SU-DHL-6 (cell line): ENCODE measurements around the gene MBLAC1.
A peak's percentile ranks its signal among the peaks of the same experiment; 100 is the strongest.

Source experiments
- H2AFZ ChIP-seq: fragments of 200-600 bp; sonication (generic); 2 replicates; pipeline ENCODE4 v1.6.1; 2014; ENCODE audit warnings: low read depth, mild to moderate bottlenecking, moderate library complexity, mixed read lengths, antibody characterized with exemption, low read length; ENCODE audit not compliant: severe bottlenecking
- H3F3A ChIP-seq: fragments of 200-600 bp; shearing (Covaris generic); 2 replicates; pipeline ENCODE4 v1.6.0; 2016; ENCODE audit warnings: antibody characterized with exemption, mild to moderate bottlenecking; ENCODE audit not compliant: insufficient read depth
- H3K27ac ChIP-seq: fragments of 200-600 bp; sonication (generic); 2 replicates; pipeline ENCODE4 v1.5.1; 2016; ENCODE audit warnings: low read depth, mild to moderate bottlenecking, low read length, moderate library complexity, mixed read lengths
- H3K27me3 ChIP-seq: fragments of 200-600 bp; sonication (generic), shearing (Covaris generic); 2 replicates; pipeline ENCODE4 v1.6.0; 2014; ENCODE audit warnings: mild to moderate bottlenecking, low read length
- H3K36me3 ChIP-seq: fragments of 200-600 bp; sonication (generic); 2 replicates; pipeline ENCODE4 v1.6.1; 2014; ENCODE audit warnings: mild to moderate bottlenecking, low read length, mixed read lengths
- H3K4me2 ChIP-seq: fragments of 300-600, 200-600 bp; shearing (Covaris generic), sonication (generic); 2 replicates; pipeline ENCODE4 v1.6.0; 2014; ENCODE audit warnings: low read length, low read depth, mild to moderate bottlenecking; ENCODE audit not compliant: poor library complexity, severe bottlenecking
- H3K4me3 ChIP-seq: fragments of 200-600 bp; sonication (generic); 2 replicates; pipeline ENCODE4 v1.5.1; 2014; ENCODE audit warnings: antibody characterized with exemption, low read length, mild to moderate bottlenecking, mixed read lengths; ENCODE audit not compliant: insufficient read depth, poor library complexity, severe bottlenecking
- H3K79me2 ChIP-seq: fragments of 200-600 bp; sonication (generic); 2 replicates; pipeline ENCODE4 v1.6.1; 2014; ENCODE audit warnings: mild to moderate bottlenecking, low read length, moderate library complexity; ENCODE audit not compliant: insufficient read depth
- H3K9ac ChIP-seq: fragments of 200-600 bp; sonication (generic); 2 replicates; pipeline ENCODE4 v1.7.0; 2014; ENCODE audit warnings: mild to moderate bottlenecking, low read length
- H3K9me2 ChIP-seq: fragments of 200-600 bp; sonication (generic); replicated peaks from 2 replicates; pipeline ENCODE4 v1.6.1; 2014; ENCODE audit warnings: low read length; ENCODE audit not compliant: insufficient read depth
- H3K9me3 ChIP-seq: fragments of 200-600 bp; sonication (generic); 2 replicates; pipeline ENCODE4 v1.6.1; 2014; ENCODE audit warnings: low read length, mixed read lengths; ENCODE audit not compliant: insufficient read depth
- H4K20me1 ChIP-seq: fragments of 200-600 bp; sonication (generic); 2 replicates; pipeline ENCODE4 v1.6.1; 2014; ENCODE audit warnings: low read depth, mild to moderate bottlenecking, antibody characterized with exemption, low read length, moderate library complexity, mixed read lengths
- EZH2phosphoT487 ChIP-seq: fragments of 200-600 bp; sonication (generic), shearing (Covaris generic); conservative IDR thresholded peaks from 2 replicates; pipeline ENCODE4 v1.6.1; 2018; ENCODE audit warnings: mild to moderate bottlenecking, antibody characterized with exemption, low read length, moderate library complexity, mixed read lengths
- TF ChIP-seq, protein P1 (sequence below): fragments of 200-600 bp; sonication (generic); IDR thresholded peaks from one replicate; pipeline ENCODE4 v1.5.1; 2017; ENCODE audit warnings: antibody characterized with exemption, mild to moderate bottlenecking, low read length, moderate library complexity; ENCODE audit not compliant: insufficient read depth, poor library complexity, severe bottlenecking

Gene MBLAC1

GRCh38 chr7:100156331-100157068 is 29.7 kb downstream of the MBLAC1 start:
- Histone ChIP-seq H3K36me3 (no peaks in the 10 kb centered on the region), H3K79me2 (peaks cover 13% of the 10 kb centered on the region), H2AFZ (no peak overlapping the region), H3K9ac (peak overlapping the region; percentile 92), H3K9me3 (no peaks in the 10 kb centered on the region), H3K4me3 (peak overlapping the region; percentile 95), H3K9me2 (no peaks in the 10 kb centered on the region), H4K20me1 (no peaks in the 10 kb centered on the region), H3K27ac (peak overlapping the region; percentile 70), H3K4me2 (peak overlapping the region; percentile 89), H3F3A (peaks cover 48% of the 10 kb centered on the region), H3K27me3 (no peaks in the 10 kb centered on the region)
- TF ChIP-seq EZH2phosphoT487: no peak
- TF ChIP-seq, protein P1, sequence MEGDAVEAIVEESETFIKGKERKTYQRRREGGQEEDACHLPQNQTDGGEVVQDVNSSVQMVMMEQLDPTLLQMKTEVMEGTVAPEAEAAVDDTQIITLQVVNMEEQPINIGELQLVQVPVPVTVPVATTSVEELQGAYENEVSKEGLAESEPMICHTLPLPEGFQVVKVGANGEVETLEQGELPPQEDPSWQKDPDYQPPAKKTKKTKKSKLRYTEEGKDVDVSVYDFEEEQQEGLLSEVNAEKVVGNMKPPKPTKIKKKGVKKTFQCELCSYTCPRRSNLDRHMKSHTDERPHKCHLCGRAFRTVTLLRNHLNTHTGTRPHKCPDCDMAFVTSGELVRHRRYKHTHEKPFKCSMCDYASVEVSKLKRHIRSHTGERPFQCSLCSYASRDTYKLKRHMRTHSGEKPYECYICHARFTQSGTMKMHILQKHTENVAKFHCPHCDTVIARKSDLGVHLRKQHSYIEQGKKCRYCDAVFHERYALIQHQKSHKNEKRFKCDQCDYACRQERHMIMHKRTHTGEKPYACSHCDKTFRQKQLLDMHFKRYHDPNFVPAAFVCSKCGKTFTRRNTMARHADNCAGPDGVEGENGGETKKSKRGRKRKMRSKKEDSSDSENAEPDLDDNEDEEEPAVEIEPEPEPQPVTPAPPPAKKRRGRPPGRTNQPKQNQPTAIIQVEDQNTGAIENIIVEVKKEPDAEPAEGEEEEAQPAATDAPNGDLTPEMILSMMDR: no peak

GRCh38 chr7:100157069-100157333 is 30.2 kb downstream of the MBLAC1 start:
- Histone ChIP-seq H3K27me3 (no peaks in the 10 kb centered on the region), H3K27ac (peak overlapping the region; percentile 70), H3K4me2 (peak overlapping the region; percentile 89), H2AFZ (no peak overlapping the region), H3F3A (peaks cover 44% of the 10 kb centered on the region), H4K20me1 (no peaks in the 10 kb centered on the region), H3K79me2 (peaks cover 13% of the 10 kb centered on the region), H3K36me3 (no peaks in the 10 kb centered on the region), H3K9ac (peak overlapping the region; percentile 92), H3K9me3 (no peaks in the 10 kb centered on the region), H3K4me3 (peak overlapping the region; percentile 95), H3K9me2 (no peaks in the 10 kb centered on the region)
- TF ChIP-seq, protein P1: no peak
- TF ChIP-seq EZH2phosphoT487: no peak

- Histone ChIP-seq H3K4me3 (peak overlapping the region; percentile 95), H3K79me2 (peaks cover 13% of the 10 kb centered on the region), H3K36me3 (no peaks in the 10 kb centered on the region), H3K27me3 (no peaks in the 10 kb centered on the region), H3K9me3 (no peaks in the 10 kb centered on the region), H3F3A (peaks cover 38% of the 10 kb centered on the region), H3K27ac (peak overlapping the region; percentile 70), H4K20me1 (no peaks in the 10 kb centered on the region), H3K9ac (peak overlapping the region; percentile 92), H3K9me2 (no peaks in the 10 kb centered on the region), H2AFZ (no peak overlapping the region), H3K4me2 (peak overlapping the region; percentile 89)
- TF ChIP-seq, protein P1: peak; percentile 43
- TF ChIP-seq EZH2phosphoT487: no peak
Observed at GRCh38 chr7:100157334-100158228, 30.8 kb downstream of the MBLAC1 start.
